H1 (cell line): ENCODE data around the gene SLC13A5. TPM values are rescaled to one million over a fixed set of nuclear protein-coding genes. Genes with fewer than 3 reads are reported as not detected.

Experiments
- CTCF ChIA-PET: fragments of 300-600 bp; sonication (Branson Sonifier 250); formaldehyde crosslinking; loops from one replicate; lab custom pipeline; 2021; ENCODE audit not compliant: partially characterized antibody; lab: Charles Lee
- POLR2A ChIA-PET: fragments of 300-600 bp; sonication (Branson Sonifier 250); formaldehyde crosslinking; loops from one replicate; lab custom pipeline; 2021; ENCODE audit warnings: inconsistent platforms; ENCODE audit not compliant: partially characterized antibody; lab: Charles Lee
- DNase-seq, 2 experiments: peaks; one replicate each; pipeline versions ENCODE4 v3.0.0 to v3.0.0-alpha.2; 2010 to 2022; ENCODE audit warnings: low spot score in 2 of 2, low read depth in 1 of 2, mixed read lengths in 1 of 2
- FAIRE-seq: peaks from 2 replicates; lab custom pipeline; 2011; peaks lifted over from hg19 to GRCh38; lab: Jason Lieb, UNC
- H2AFZ ChIP-seq: 2 replicates; pipeline ENCODE4 v1.8.1; 2012; ENCODE audit warnings: low read length, inconsistent platforms
- H2AK5ac ChIP-seq: 2 replicates; pipeline ENCODE4 v1.6.1; 2013; ENCODE audit warnings: low read depth, low read length
- H2BK120ac ChIP-seq: replicated peaks from 2 replicates; pipeline ENCODE3; 2013; ENCODE audit warnings: low read depth, low read length, inconsistent platforms
- H2BK12ac ChIP-seq: 2 replicates; pipeline ENCODE4 v1.6.1; 2013; ENCODE audit warnings: low read depth, low read length
- H2BK15ac ChIP-seq: 2 replicates; pipeline ENCODE4 v1.6.1; 2013; ENCODE audit warnings: low read length
- H2BK20ac ChIP-seq: 2 replicates; pipeline ENCODE4 v1.6.1; 2013; ENCODE audit warnings: low read length
- H2BK5ac ChIP-seq: 2 replicates; pipeline ENCODE4 v1.6.1; 2013; ENCODE audit warnings: low read depth, low read length
- H3K14ac ChIP-seq: 2 replicates; pipeline ENCODE4 v1.6.1; 2013; ENCODE audit warnings: inconsistent platforms; ENCODE audit not compliant: insufficient read length
- H3K18ac ChIP-seq: 2 replicates; pipeline ENCODE4 v1.6.1; 2013; ENCODE audit warnings: low read length; ENCODE audit errors: extremely low read depth
- H3K23ac ChIP-seq: 2 replicates; pipeline ENCODE4 v1.6.1; 2013; ENCODE audit warnings: inconsistent platforms; ENCODE audit not compliant: insufficient read length
- H3K23me2 ChIP-seq: 2 replicates; pipeline ENCODE4 v1.6.1; 2013; ENCODE audit warnings: low read depth, low read length
- H3K27ac ChIP-seq: 2 replicates; pipeline ENCODE4 v1.6.1; 2011; ENCODE audit warnings: low read depth, low read length, inconsistent platforms
- H3K27me3 ChIP-seq, 4 experiments: replicated peaks in 1 of 4; 1 replicate in 1 of 4; 2 replicates in 3 of 4; pipeline versions ENCODE4 v1.6.1 to v1.8.1; 2011 to 2013; ENCODE audit warnings: low read length in 3 of 4, mild to moderate bottlenecking in 3 of 4, inconsistent platforms in 2 of 4, mixed read lengths in 2 of 4, moderate library complexity in 1 of 4; ENCODE audit not compliant: control insufficient read depth in 3 of 4, insufficient read depth in 3 of 4; ENCODE audit errors: extremely low read depth in 1 of 4
- H3K36me3 ChIP-seq, 4 experiments: 2 replicates each; pipeline versions ENCODE4 v1.6.1 to v1.8.1; 2011 to 2013; ENCODE audit warnings: mild to moderate bottlenecking in 4 of 4, low read length in 3 of 4, moderate library complexity in 2 of 4, control low read depth in 1 of 4, inconsistent platforms in 1 of 4; ENCODE audit not compliant: insufficient read depth in 4 of 4, control insufficient read depth in 2 of 4
- H3K4ac ChIP-seq: replicated peaks from 2 replicates; pipeline ENCODE3; 2013; ENCODE audit warnings: low read length, low read depth, mixed read lengths, inconsistent platforms; ENCODE audit not compliant: insufficient read length
- H3K4me1 ChIP-seq, 4 experiments: replicated peaks in 1 of 4; 1 replicate in 1 of 4; 2 replicates in 3 of 4; pipeline versions ENCODE4 v1.6.1 to v1.8.1; 2011 to 2013; ENCODE audit warnings: low read length in 3 of 4, inconsistent platforms in 2 of 4, mixed read lengths in 1 of 4; ENCODE audit not compliant: insufficient read depth in 4 of 4, control insufficient read depth in 3 of 4
- H3K4me2 ChIP-seq, 2 experiments: 2 replicates each; pipeline versions ENCODE4 v1.6.1 to v1.8.1; 2011 to 2013; ENCODE audit warnings: low read depth in 2 of 2, low read length in 2 of 2, control low read depth in 1 of 2, inconsistent platforms in 1 of 2, mild to moderate bottlenecking in 1 of 2; ENCODE audit not compliant: insufficient read depth in 1 of 2
- H3K4me3 ChIP-seq, 4 experiments: fragments of 200-600, 300-600 bp in 1 of 4; sonication (generic), shearing (Covaris generic), sonication (Bioruptor Twin) in 1 of 4; 2 replicates each; pipeline versions ENCODE4 v1.5.1 to v1.8.1; 2011 to 2016; ENCODE audit warnings: low read length in 4 of 4, low read depth in 3 of 4, control low read depth in 2 of 4, inconsistent platforms in 2 of 4, mild to moderate bottlenecking in 2 of 4, mixed read lengths in 1 of 4, moderate library complexity in 1 of 4; ENCODE audit not compliant: insufficient read depth in 2 of 4; ENCODE audit errors: extremely low read depth in 1 of 4
- H3K56ac ChIP-seq: replicated peaks from 2 replicates; pipeline ENCODE3; 2013; ENCODE audit warnings: low read depth, mild to moderate bottlenecking, mixed read lengths, low read length, inconsistent platforms; ENCODE audit not compliant: insufficient read length
- H3K79me1 ChIP-seq: 2 replicates; pipeline ENCODE4 v1.6.1; 2013; ENCODE audit warnings: low read depth, low read length, control low read depth
- H3K79me2 ChIP-seq, 2 experiments: 2 replicates each; pipeline versions ENCODE4 v1.6.1 to v1.8.1; 2012 to 2013; ENCODE audit warnings: low read length in 2 of 2, mild to moderate bottlenecking in 2 of 2, inconsistent platforms in 1 of 2; ENCODE audit not compliant: insufficient read depth in 2 of 2, control insufficient read depth in 1 of 2
- H3K9ac ChIP-seq, 4 experiments: replicated peaks in 1 of 4; 1 replicate in 1 of 4; 2 replicates in 3 of 4; pipeline versions ENCODE4 v1.6.1 to v1.8.1; 2011 to 2013; ENCODE audit warnings: low read depth in 3 of 4, low read length in 3 of 4, control low read depth in 2 of 4, mild to moderate bottlenecking in 2 of 4, moderate library complexity in 2 of 4, inconsistent platforms in 1 of 4; ENCODE audit errors: extremely low read depth in 1 of 4
- H3K9me3 ChIP-seq, 2 experiments: 2 replicates each; pipeline versions ENCODE4 v1.6.1 to v1.8.1; 2012 to 2013; ENCODE audit warnings: mild to moderate bottlenecking in 2 of 2, moderate library complexity in 2 of 2, control low read depth in 1 of 2, inconsistent platforms in 1 of 2, low read depth in 1 of 2, low read length in 1 of 2, mixed read lengths in 1 of 2; ENCODE audit not compliant: insufficient read depth in 2 of 2
- H4K20me1 ChIP-seq, 2 experiments: replicated peaks in 1 of 2; 2 replicates each; pipeline versions ENCODE3 to v1.8.1; 2011 to 2013; ENCODE audit warnings: inconsistent platforms in 2 of 2, low read length in 2 of 2, mild to moderate bottlenecking in 1 of 2; ENCODE audit not compliant: insufficient read depth in 2 of 2, control insufficient read depth in 1 of 2
- H4K5ac ChIP-seq: 2 replicates; pipeline ENCODE4 v1.6.1; 2013; ENCODE audit warnings: low read length, low read depth, mixed read lengths, inconsistent platforms; ENCODE audit not compliant: insufficient read length
- H4K8ac ChIP-seq: 2 replicates; pipeline ENCODE4 v1.8.0; 2013; ENCODE audit warnings: mild to moderate bottlenecking, moderate library complexity, low read length, inconsistent platforms; ENCODE audit not compliant: insufficient read depth; ENCODE audit errors: extremely low read depth
- H4K91ac ChIP-seq: replicated peaks from 2 replicates; pipeline ENCODE3; 2013; ENCODE audit warnings: low read length, mixed read lengths, inconsistent platforms; ENCODE audit not compliant: insufficient read length
- CBX5 ChIP-seq: fragments of 300-800, 300-1000 bp; sonication (generic); IDR thresholded peaks from 2 replicates; pipeline ENCODE4 v1.7.1; 2016; ENCODE audit warnings: antibody characterized with exemption, low read length, low read depth
- SUZ12 ChIP-seq: fragments of 200-600 bp; sonication (generic); IDR thresholded peaks from 2 replicates; pipeline ENCODE4 v1.6.1; 2012; ENCODE audit warnings: mild to moderate bottlenecking, inconsistent platforms, low read length, moderate library complexity, mixed read lengths
- WGBS, 2 experiments: shearing (Covaris generic) in 1 of 2; methylation state at CpG; one replicate each; pipeline versions ENCODE4 v1.1.6 to v1.1.7; 2013 to 2015; ENCODE audit warnings: low lambda C conversion rate in 2 of 2, mixed read lengths in 2 of 2, inconsistent platforms in 1 of 2, low coverage in 1 of 2, missing lambda C conversion rate in 1 of 2; ENCODE audit not compliant: insufficient replicate concordance in 2 of 2, insufficient coverage in 1 of 2, insufficient read length in 1 of 2; ENCODE audit errors: extremely low coverage in 1 of 2, missing lambda C conversion rate in 1 of 2; 5-methylcytosine and 5-hydroxymethylcytosine counted together
- polyA plus RNA-seq, 7 experiments: library from polyadenylated mRNA; depleted of rRNA in 3 of 7; stranded (reverse) in 5 of 7; unstranded in 2 of 7; fragments of >200 nt in 5 of 7; fragments of 200-250 nt in 2 of 7; gene quantifications; 1 replicate in 5 of 7; 2 replicates in 1 of 7; 4 replicates in 1 of 7; pipeline versions ENCODE4 v1.2.1 to v1.2.3, GENCODE V29; 2011 to 2013; ENCODE audit warnings: missing spikeins in 2 of 7, mixed read lengths in 2 of 7
- total RNA-seq: library from RNA; stranded (reverse); fragmentation: NEBNext Ultra II Directional; extraction: Animal tissue kit (Norgen Biotek cat#: 25700); gene quantifications from 2 replicates; pipeline ENCODE4 v1.2.1, GENCODE V29; 2021

Gene SLC13A5
- total and polyA plus RNA-seq, 2 of the 8 experiments (the other 6 are each of a cell fraction or from before 2014, with no cell fraction given), result 2.1 to 2.6 TPM

DNA sequence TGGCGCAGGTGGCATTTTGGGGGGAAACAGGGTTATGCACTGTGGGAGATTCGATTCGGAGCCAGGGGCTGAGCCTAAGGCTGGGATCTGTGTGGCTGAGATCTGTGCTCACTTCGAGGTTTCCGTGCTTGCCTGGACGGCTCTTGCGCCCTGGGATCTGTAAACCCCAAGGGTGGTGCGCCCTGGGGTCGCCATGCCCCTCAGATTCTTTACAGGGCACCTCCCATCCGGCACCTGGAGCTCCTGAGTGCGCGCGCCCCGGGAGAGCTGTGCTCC, 377 bp downstream of the SLC13A5 start:
- Histone ChIP-seq H3K56ac (no peak overlapping the region), H2BK15ac (peak overlapping the region; percentile 1; the same call in 1 of the 2 replicates), H3K36me3 (no peaks in the 10 kb centered on the region), H3K4me1 (peaks cover 0 to 12% (median 9%) of the 10 kb centered on the region in 4 experiments; a peak in 6 of 7 replicates), H2AK5ac (no peak overlapping the region), H3K9ac (no peak overlapping the region), H3K23me2 (peaks cover 19% of the 10 kb centered on the region; the same call in 1 of the 2 replicates), H2BK12ac (peak overlapping the region; percentile 95; the same call in 1 of the 2 replicates), H3K14ac (no peak overlapping the region), H2BK120ac (no peak overlapping the region), H4K20me1 (no peaks in the 10 kb centered on the region), H4K8ac (no peak overlapping the region), H4K5ac (no peak overlapping the region), H2BK5ac (no peak overlapping the region; the same call in 1 of the 2 replicates), H3K27me3 (peaks cover 9 to 38% (median 31%) of the 10 kb centered on the region in 4 experiments), H2BK20ac (no peak overlapping the region), H3K18ac (peak overlapping the region; percentile 78), H3K4me3 (peak overlapping the region; percentile 39 to 68 (median 60)), H3K79me1 (no peaks in the 10 kb centered on the region; the same call in 1 of the 2 replicates), H3K9me3 (no peaks in the 10 kb centered on the region), H3K79me2 (no peaks in the 10 kb centered on the region), H3K27ac (no peak overlapping the region), H3K23ac (no peak overlapping the region), H3K4me2 (peak overlapping the region; percentile 78 to 93), H3K4ac (no peak overlapping the region), H2AFZ (0 out of 2 replicates have a peak overlapping the region, but pooled peaks have one; percentile 11), H4K91ac (no peak overlapping the region)
- WGBS, 2 experiments, result 17% methylated on average over 14 of the region's 14 CpGs; no CpG with 5 or more reads in 1 of the 2 experiments
- ChIA-PET CTCF (interaction anchor here (0.6 to 7.0 kb wide), 26 partner anchors 11 to 478 kb away, joined by 3 to 72 read pairs (median 4); no protein-coding TSS in a partner anchor), POLR2A (interaction anchor here (1.6 kb wide), 1 partner anchor 11 kb away, joined by 5 read pairs; no protein-coding TSS in a partner anchor)
- TF ChIP-seq CBX5 (no peak), SUZ12 (0 out of 2 replicates have a peak, but pooled peaks have one; percentile 32)
- FAIRE-seq (no peak), DNase-seq (no peak)
